ENCODE measurements around the gene TMED3.

TMED3 gene

DNA sequence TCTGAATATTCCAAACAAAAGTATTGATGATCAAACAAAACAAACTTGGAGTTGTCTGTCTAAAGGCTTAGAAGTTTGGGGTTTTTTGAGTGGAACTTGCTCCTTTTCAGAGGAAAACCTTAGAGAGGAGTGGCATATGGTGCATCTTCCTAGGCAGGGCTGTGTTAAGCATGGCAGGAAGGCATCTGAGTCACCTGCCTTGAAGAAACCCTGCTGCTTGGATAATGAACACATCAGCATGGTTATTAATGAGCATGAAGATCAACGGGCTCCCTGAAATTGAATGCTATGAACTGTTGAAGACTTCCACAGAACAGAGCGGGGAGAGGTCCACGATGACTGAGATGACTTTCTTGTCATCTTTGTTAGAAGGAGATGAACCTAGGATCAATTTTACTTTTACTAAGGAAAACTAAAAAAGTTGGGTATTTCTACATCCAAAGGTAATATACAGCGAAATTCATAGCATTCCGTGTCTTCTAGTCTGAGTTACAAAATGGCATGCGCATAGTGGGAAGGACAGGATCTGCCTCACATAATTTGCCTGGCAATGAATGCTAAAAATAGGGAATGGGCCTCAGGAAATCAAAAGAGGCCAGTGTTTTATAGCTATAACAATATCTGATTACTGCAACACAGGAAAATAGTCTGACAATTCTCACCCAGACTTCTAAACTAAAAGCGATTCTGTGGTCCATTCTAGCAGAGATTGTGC is 11.6 kb upstream of the TMED3 start:
- no peak for ATAC-seq
- TF ChIP-seq TOX (CRISPR knock-in tag; IDR thresholded peaks at IDR 0.05; ENCODE audit: borderline replicate concordance) (no peak), OSR1 (CRISPR knock-in tag; IDR thresholded peaks at IDR 0.05) (no peak), ZNF8 (CRISPR knock-in tag; IDR thresholded peaks at IDR 0.05) (no peak), ZFP3 (CRISPR knock-in tag; IDR thresholded peaks at IDR 0.05) (no peak), ISL1 (CRISPR knock-in tag; IDR thresholded peaks at IDR 0.05) (no peak), ZFP30 (CRISPR knock-in tag; IDR thresholded peaks at IDR 0.05) (no peak), BACH2 (CRISPR knock-in tag; IDR thresholded peaks at IDR 0.05; ENCODE audit: borderline replicate concordance) (no peak), RARB (CRISPR knock-in tag; IDR thresholded peaks at IDR 0.05) (no peak)
- TF ChIP-seq, protein P1, sequence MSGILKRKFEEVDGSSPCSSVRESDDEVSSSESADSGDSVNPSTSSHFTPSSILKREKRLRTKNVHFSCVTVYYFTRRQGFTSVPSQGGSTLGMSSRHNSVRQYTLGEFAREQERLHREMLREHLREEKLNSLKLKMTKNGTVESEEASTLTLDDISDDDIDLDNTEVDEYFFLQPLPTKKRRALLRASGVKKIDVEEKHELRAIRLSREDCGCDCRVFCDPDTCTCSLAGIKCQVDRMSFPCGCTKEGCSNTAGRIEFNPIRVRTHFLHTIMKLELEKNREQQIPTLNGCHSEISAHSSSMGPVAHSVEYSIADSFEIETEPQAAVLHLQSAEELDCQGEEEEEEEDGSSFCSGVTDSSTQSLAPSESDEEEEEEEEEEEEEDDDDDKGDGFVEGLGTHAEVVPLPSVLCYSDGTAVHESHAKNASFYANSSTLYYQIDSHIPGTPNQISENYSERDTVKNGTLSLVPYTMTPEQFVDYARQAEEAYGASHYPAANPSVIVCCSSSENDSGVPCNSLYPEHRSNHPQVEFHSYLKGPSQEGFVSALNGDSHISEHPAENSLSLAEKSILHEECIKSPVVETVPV (CRISPR knock-in tag; IDR thresholded peaks at IDR 0.05), result no peak
- TF ChIP-seq, protein P2, sequence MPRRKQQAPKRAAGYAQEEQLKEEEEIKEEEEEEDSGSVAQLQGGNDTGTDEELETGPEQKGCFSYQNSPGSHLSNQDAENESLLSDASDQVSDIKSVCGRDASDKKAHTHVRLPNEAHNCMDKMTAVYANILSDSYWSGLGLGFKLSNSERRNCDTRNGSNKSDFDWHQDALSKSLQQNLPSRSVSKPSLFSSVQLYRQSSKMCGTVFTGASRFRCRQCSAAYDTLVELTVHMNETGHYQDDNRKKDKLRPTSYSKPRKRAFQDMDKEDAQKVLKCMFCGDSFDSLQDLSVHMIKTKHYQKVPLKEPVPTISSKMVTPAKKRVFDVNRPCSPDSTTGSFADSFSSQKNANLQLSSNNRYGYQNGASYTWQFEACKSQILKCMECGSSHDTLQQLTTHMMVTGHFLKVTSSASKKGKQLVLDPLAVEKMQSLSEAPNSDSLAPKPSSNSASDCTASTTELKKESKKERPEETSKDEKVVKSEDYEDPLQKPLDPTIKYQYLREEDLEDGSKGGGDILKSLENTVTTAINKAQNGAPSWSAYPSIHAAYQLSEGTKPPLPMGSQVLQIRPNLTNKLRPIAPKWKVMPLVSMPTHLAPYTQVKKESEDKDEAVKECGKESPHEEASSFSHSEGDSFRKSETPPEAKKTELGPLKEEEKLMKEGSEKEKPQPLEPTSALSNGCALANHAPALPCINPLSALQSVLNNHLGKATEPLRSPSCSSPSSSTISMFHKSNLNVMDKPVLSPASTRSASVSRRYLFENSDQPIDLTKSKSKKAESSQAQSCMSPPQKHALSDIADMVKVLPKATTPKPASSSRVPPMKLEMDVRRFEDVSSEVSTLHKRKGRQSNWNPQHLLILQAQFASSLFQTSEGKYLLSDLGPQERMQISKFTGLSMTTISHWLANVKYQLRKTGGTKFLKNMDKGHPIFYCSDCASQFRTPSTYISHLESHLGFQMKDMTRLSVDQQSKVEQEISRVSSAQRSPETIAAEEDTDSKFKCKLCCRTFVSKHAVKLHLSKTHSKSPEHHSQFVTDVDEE (CRISPR knock-in tag; IDR thresholded peaks at IDR 0.05), result no peak

DNA sequence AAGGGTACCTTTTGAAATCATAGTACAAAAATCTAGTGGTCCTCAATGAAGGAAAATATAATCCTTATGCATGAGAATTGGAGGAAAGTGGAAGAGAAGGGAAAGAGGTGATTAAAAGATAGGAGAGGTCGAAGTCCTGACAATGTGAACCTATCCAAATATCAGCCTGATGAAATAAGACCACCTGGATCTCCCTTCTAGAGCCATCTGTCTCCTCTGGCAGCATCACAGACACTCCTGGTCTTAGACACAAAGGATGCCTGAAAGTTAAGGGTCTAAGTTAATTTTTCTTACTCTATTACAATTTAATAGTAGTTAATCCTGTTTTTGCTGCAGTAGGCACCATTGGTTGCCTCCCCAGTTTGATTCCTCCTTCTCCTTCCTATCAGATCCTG is 11.1 kb upstream of the TMED3 start:
- TF ChIP-seq ZNF8 (CRISPR knock-in tag; IDR thresholded peaks at IDR 0.05) (no peak), OSR1 (CRISPR knock-in tag; IDR thresholded peaks at IDR 0.05) (no peak), ZFP30 (CRISPR knock-in tag; IDR thresholded peaks at IDR 0.05) (no peak), PPARA (CRISPR knock-in tag; IDR thresholded peaks at IDR 0.05; ENCODE audit: borderline replicate concordance) (no peak), CREB5 (CRISPR knock-in tag; IDR thresholded peaks at IDR 0.05; ENCODE audit: low read depth) (no peak), GLIS3 (CRISPR knock-in tag; IDR thresholded peaks at IDR 0.05) (no peak), SNAI2 (CRISPR knock-in tag; IDR thresholded peaks at IDR 0.05) (no peak)
- TF ChIP-seq, protein P3, sequence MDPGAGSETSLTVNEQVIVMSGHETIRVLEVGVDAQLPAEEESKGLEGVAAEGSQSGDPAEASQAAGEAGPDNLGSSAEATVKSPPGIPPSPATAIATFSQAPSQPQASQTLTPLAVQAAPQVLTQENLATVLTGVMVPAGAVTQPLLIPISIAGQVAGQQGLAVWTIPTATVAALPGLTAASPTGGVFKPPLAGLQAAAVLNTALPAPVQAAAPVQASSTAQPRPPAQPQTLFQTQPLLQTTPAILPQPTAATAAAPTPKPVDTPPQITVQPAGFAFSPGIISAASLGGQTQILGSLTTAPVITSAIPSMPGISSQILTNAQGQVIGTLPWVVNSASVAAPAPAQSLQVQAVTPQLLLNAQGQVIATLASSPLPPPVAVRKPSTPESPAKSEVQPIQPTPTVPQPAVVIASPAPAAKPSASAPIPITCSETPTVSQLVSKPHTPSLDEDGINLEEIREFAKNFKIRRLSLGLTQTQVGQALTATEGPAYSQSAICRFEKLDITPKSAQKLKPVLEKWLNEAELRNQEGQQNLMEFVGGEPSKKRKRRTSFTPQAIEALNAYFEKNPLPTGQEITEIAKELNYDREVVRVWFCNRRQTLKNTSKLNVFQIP (CRISPR knock-in tag; IDR thresholded peaks at IDR 0.05; ENCODE audit: borderline replicate concordance, low read depth), result no peak
- TF ChIP-seq, protein P2 (CRISPR knock-in tag; IDR thresholded peaks at IDR 0.05), result no peak
- TF ChIP-seq, protein P1 (CRISPR knock-in tag; IDR thresholded peaks at IDR 0.05), result no peak
- ATAC-seq, result no peak

DNA sequence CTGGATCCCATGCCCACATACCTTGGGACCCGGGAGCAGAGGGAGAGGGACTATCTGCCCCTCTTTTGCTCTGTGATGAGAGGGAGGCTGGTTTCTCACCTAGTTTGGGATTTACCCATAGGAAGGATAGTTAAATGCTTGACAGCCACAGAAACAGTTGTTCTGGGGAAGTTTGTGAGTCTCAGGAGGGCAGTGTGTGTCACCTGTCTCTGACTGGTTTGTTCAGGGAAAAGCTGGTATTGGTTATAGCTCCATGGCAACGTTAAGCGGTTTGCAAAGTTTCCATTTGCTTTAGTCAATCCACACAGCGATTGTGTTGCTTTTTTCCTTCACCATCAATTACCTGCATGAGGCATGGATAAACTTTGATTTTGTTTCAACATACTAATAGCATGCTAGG is 3.7 kb upstream of the TMED3 start:
- ATAC-seq, result no peak
- TF ChIP-seq RARB (CRISPR knock-in tag; IDR thresholded peaks at IDR 0.05) (no peak), GLIS3 (CRISPR knock-in tag; IDR thresholded peaks at IDR 0.05) (no peak), BACH2 (CRISPR knock-in tag; IDR thresholded peaks at IDR 0.05; ENCODE audit: borderline replicate concordance) (no peak), ZNF70 (CRISPR knock-in tag; IDR thresholded peaks at IDR 0.05) (no peak), SNAI2 (CRISPR knock-in tag; IDR thresholded peaks at IDR 0.05) (no peak), ESRRG (CRISPR knock-in tag; IDR thresholded peaks at IDR 0.05) (no peak), TOX (CRISPR knock-in tag; IDR thresholded peaks at IDR 0.05; ENCODE audit: borderline replicate concordance) (no peak), ZNF565 (CRISPR knock-in tag; conservative IDR thresholded peaks at IDR 0.05; ENCODE audit: low read depth) (no peak), OSR1 (CRISPR knock-in tag; IDR thresholded peaks at IDR 0.05) (no peak), ZFP3 (CRISPR knock-in tag; IDR thresholded peaks at IDR 0.05) (no peak), ARNTL (CRISPR knock-in tag; IDR thresholded peaks at IDR 0.05; ENCODE audit: borderline replicate concordance, low read depth) (no peak)
- TF ChIP-seq, protein P1 (CRISPR knock-in tag; IDR thresholded peaks at IDR 0.05), result no peak
- TF ChIP-seq, protein P3 (CRISPR knock-in tag; IDR thresholded peaks at IDR 0.05; ENCODE audit: borderline replicate concordance, low read depth), result no peak

All from SK-N-SH treated with all-trans-retinoic acid at 6 μM for 48 hours (cell line).